Parathyroid adenoma (tissue), 2 donors: Measurements from ENCODE around the gene SMIM43.

Experiments
- H2AFZ ChIP-seq: fragments of 300-600 bp; sonication (generic); one replicate; pipeline ENCODE4 v1.7.0; 2017; ENCODE audit warnings: antibody characterized with exemption, mild to moderate bottlenecking
- H3K27ac ChIP-seq: fragments of 300-600 bp; sonication (generic); one replicate; pipeline ENCODE4 v1.7.0; 2017
- H3K27me3 ChIP-seq: fragments of 300-600 bp; sonication (generic); one replicate; pipeline ENCODE4 v1.7.0; 2017; ENCODE audit warnings: low read length; ENCODE audit not compliant: control insufficient read depth, insufficient read depth
- H3K36me3 ChIP-seq: fragments of 300-600 bp; sonication (generic); one replicate; pipeline ENCODE4 v1.7.0; 2017; ENCODE audit warnings: low read length; ENCODE audit not compliant: control insufficient read depth, insufficient read depth
- H3K4me1 ChIP-seq: fragments of 300-600 bp; sonication (generic); one replicate; pipeline ENCODE4 v1.7.0; 2017; ENCODE audit warnings: control low read depth
- H3K4me2 ChIP-seq: fragments of 300-600 bp; sonication (generic); one replicate; pipeline ENCODE4 v1.7.0; 2017; ENCODE audit warnings: low read length
- H3K4me3 ChIP-seq: fragments of 300-600 bp; sonication (generic); one replicate; pipeline ENCODE4 v1.7.0; 2017; ENCODE audit warnings: low read depth, low read length
- H3K79me2 ChIP-seq: fragments of 300-600 bp; sonication (generic); one replicate; pipeline ENCODE4 v1.7.0; 2017; ENCODE audit warnings: control low read depth
- H3K9ac ChIP-seq: fragments of 300-600 bp; sonication (generic); one replicate; pipeline ENCODE4 v1.7.0; 2017; ENCODE audit warnings: mild to moderate bottlenecking
- H3K9me3 ChIP-seq: fragments of 300-600 bp; sonication (generic); one replicate; pipeline ENCODE4 v1.7.0; 2017; ENCODE audit warnings: low read length; ENCODE audit not compliant: control insufficient read depth
- TF ChIP-seq, protein P1 (sequence below): fragments of 300-600 bp; sonication (generic); IDR thresholded peaks from one replicate; pipeline ENCODE4 v1.7.0; 2017; ENCODE audit warnings: antibody characterized with exemption, mild to moderate bottlenecking
- donor health status: primary hyperparathyroidism.

Gene SMIM43

GRCh38 chr4:121776610-121777401 is 11.8 kb upstream of the SMIM43 start:
- no peak overlapping the region for H3K27ac ChIP-seq
- TF ChIP-seq, protein P1, sequence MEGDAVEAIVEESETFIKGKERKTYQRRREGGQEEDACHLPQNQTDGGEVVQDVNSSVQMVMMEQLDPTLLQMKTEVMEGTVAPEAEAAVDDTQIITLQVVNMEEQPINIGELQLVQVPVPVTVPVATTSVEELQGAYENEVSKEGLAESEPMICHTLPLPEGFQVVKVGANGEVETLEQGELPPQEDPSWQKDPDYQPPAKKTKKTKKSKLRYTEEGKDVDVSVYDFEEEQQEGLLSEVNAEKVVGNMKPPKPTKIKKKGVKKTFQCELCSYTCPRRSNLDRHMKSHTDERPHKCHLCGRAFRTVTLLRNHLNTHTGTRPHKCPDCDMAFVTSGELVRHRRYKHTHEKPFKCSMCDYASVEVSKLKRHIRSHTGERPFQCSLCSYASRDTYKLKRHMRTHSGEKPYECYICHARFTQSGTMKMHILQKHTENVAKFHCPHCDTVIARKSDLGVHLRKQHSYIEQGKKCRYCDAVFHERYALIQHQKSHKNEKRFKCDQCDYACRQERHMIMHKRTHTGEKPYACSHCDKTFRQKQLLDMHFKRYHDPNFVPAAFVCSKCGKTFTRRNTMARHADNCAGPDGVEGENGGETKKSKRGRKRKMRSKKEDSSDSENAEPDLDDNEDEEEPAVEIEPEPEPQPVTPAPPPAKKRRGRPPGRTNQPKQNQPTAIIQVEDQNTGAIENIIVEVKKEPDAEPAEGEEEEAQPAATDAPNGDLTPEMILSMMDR: no peak
- no peaks in the 10 kb centered on the region for H3K9me3 ChIP-seq
- H3K4me1 ChIP-seq: no peaks in the 10 kb centered on the region
- no peak overlapping the region for H3K9ac ChIP-seq
- H3K4me3 ChIP-seq: no peak overlapping the region
- no peak overlapping the region for H2AFZ ChIP-seq
- no peak overlapping the region for H3K4me2 ChIP-seq
- no peaks in the 10 kb centered on the region for H3K27me3 ChIP-seq
- H3K36me3 ChIP-seq: no peaks in the 10 kb centered on the region
- no peaks in the 10 kb centered on the region for H3K79me2 ChIP-seq

DNA sequence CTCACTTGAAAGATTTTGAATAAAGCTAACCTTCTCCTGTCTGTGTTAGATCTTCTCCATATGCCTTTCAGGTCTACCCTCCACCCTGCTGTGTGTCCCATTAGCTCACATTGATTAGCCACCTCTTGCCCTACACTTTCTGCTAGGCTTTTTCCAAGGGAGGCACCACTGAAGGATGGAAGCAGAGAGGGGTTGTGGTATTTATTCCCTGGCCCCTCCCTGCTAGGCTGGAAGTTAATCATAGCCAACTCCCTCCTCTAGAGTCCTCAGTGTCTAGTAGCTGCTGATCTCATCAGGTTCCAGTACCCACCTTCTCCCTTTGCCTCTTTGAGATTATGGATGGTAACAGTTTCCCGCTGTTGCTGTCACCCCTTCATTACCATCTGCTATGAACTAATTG is 8.9 kb upstream of the SMIM43 start:
- Histone ChIP-seq H3K4me3 (no peak overlapping the region), H3K36me3 (no peaks in the 10 kb centered on the region), H3K4me2 (no peak overlapping the region), H3K27ac (no peak overlapping the region), H3K27me3 (no peaks in the 10 kb centered on the region), H2AFZ (no peak overlapping the region), H3K79me2 (no peaks in the 10 kb centered on the region), H3K9me3 (no peaks in the 10 kb centered on the region), H3K9ac (no peak overlapping the region), H3K4me1 (no peaks in the 10 kb centered on the region)
- TF ChIP-seq, protein P1: no peak

DNA sequence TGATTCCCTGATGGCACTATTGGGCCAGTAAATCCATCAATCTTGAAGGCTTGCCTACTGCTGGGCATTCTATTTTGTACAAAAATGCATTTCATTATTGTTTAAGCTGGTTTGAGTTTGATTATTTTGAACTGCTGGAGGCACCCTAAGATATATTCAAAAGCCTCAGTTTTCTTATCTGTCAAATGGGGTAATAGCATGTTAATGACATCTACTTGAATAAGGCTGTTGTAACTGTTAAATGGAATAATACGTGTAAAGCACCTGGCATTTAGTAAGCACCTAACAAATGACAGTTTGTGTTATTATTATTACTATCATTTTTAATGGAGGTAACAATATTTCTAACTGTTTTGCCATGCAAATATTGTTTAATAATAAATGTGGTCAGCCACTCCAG is 6.9 kb upstream of the SMIM43 start:
- H2AFZ ChIP-seq: no peak overlapping the region
- no peaks in the 10 kb centered on the region for H3K9me3 ChIP-seq
- no peaks in the 10 kb centered on the region for H3K27me3 ChIP-seq
- no peak overlapping the region for H3K4me3 ChIP-seq
- no peaks in the 10 kb centered on the region for H3K79me2 ChIP-seq
- H3K4me2 ChIP-seq: no peak overlapping the region
- H3K36me3 ChIP-seq: no peaks in the 10 kb centered on the region
- H3K4me1 ChIP-seq: no peaks in the 10 kb centered on the region
- TF ChIP-seq, protein P1: no peak
- H3K9ac ChIP-seq: no peak overlapping the region
- no peak overlapping the region for H3K27ac ChIP-seq

DNA sequence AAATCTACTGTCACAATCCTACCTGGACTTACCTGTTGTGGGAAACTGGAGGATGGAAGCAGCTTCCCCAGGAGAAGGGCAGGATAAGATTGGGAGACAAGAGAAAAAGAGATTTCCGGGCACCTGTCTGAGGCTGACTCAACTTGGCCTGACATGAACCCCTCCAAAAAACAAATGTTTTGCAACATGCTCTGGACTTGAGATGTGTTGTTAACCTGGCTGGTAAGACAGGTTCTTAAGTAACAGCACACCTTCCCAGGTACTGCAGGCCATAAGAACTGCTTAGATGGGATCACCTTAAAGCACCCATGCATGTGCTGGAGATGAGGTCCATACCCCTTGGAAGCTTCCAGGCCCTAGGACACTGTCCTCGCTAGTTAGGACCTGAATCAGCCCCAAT is 4.4 kb upstream of the SMIM43 start:
- Histone ChIP-seq H3K4me3 (no peak overlapping the region), H3K27me3 (no peaks in the 10 kb centered on the region), H2AFZ (no peak overlapping the region), H3K9ac (no peak overlapping the region), H3K36me3 (no peaks in the 10 kb centered on the region), H3K4me2 (no peak overlapping the region), H3K4me1 (no peaks in the 10 kb centered on the region), H3K79me2 (no peaks in the 10 kb centered on the region), H3K9me3 (no peaks in the 10 kb centered on the region), H3K27ac (no peak overlapping the region)
- TF ChIP-seq, protein P1: no peak

DNA sequence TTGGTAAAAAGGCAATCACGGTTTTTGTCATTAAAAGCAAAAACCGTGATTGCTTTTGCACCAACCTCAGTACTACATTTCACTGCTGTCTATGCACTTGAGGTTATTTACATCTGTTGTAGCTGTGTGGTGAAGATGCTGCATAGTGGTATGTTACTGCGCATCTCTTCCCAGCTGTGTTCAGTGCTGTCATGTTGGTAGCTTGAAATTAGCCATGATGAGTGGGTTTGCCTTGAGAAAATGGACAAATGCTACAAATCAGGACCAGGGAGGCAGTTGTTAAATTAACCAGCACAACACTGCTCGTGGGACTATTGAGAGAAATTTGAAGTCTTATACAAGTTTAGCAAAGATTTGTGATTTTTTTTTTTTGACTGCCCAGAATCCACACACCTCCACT is 2.2 kb upstream of the SMIM43 start:
- H3K9ac ChIP-seq: no peak overlapping the region
- no peak overlapping the region for H3K4me2 ChIP-seq
- TF ChIP-seq, protein P1: no peak
- H3K79me2 ChIP-seq: no peaks in the 10 kb centered on the region
- H3K9me3 ChIP-seq: no peaks in the 10 kb centered on the region
- no peak overlapping the region for H2AFZ ChIP-seq
- no peaks in the 10 kb centered on the region for H3K27me3 ChIP-seq
- H3K27ac ChIP-seq: no peak overlapping the region
- no peak overlapping the region for H3K4me3 ChIP-seq
- H3K4me1 ChIP-seq: no peaks in the 10 kb centered on the region
- no peaks in the 10 kb centered on the region for H3K36me3 ChIP-seq
